B cell (primary cell): ENCODE results near the gene UQCRH. TPM values are rescaled to one million over a fixed set of nuclear protein-coding genes. Genes with fewer than 3 reads are reported as not detected.
A peak's percentile ranks its signal among the peaks of the same experiment; 100 is the strongest.

Experiments
- ATAC-seq: fragments of 200-7000 bp; cut with Tn5 transposase; one replicate; pipeline ENCODE4 v1.10.0; 2021; ENCODE audit warnings: low read depth, mild to moderate bottlenecking, moderate number of reproducible peaks, moderate library complexity
- CTCF ChIA-PET: fragments of 350-600 bp; sonication (Branson Sonifier 250); formaldehyde crosslinking; loops from one replicate; lab custom pipeline; 2021; ENCODE audit warnings: antibody characterized with exemption, inconsistent platforms; lab: Charles Lee
- POLR2A ChIA-PET: fragments of 350-600 bp; sonication (Branson Sonifier 250); formaldehyde crosslinking; loops from one replicate; lab custom pipeline; 2021; ENCODE audit warnings: antibody characterized with exemption; lab: Charles Lee
- DNase-seq: peaks from one replicate; pipeline ENCODE4 v3.0.0; 2013
- H2AFZ ChIP-seq: 2 replicates; pipeline ENCODE4 v1.6.1; 2012; ENCODE audit warnings: mild to moderate bottlenecking, low read depth, low read length; ENCODE audit not compliant: insufficient read depth, poor library complexity, severe bottlenecking
- H3K27ac ChIP-seq, 2 donors: 1 replicate in 1 of 2; 2 replicates in 1 of 2; pipeline ENCODE4 v1.5.1; 2012 to 2013; ENCODE audit warnings: low read length in 2 of 2, mild to moderate bottlenecking in 2 of 2, moderate library complexity in 1 of 2
- H3K27me3 ChIP-seq, 4 experiments: fragments of 200-600 bp in 1 of 4; sonication (generic) in 1 of 4; replicated peaks in 1 of 4; 1 replicate in 2 of 4; 2 replicates in 2 of 4; pipeline versions ENCODE4 v1.6.1 to v1.7.0; 2013 to 2016; ENCODE audit warnings: low read length in 3 of 4, mild to moderate bottlenecking in 2 of 4, mixed read lengths in 1 of 4, moderate library complexity in 1 of 4; ENCODE audit not compliant: insufficient read depth in 4 of 4, control insufficient read depth in 3 of 4; ENCODE audit errors: control extremely low read depth in 1 of 4
- H3K36me3 ChIP-seq, 2 experiments: replicated peaks in 1 of 2; 1 replicate in 1 of 2; 2 replicates in 1 of 2; pipeline versions ENCODE4 v1.6.1 to v1.7.1; 2013; ENCODE audit warnings: low read length in 1 of 2; ENCODE audit not compliant: insufficient read depth in 2 of 2, control insufficient read depth in 1 of 2; ENCODE audit errors: control extremely low read depth in 1 of 2, extremely low read depth in 1 of 2
- H3K4me1 ChIP-seq, 2 donors: fragments of 200-600 bp in 1 of 2; sonication (generic) in 1 of 2; 1 replicate in 1 of 2; 2 replicates in 1 of 2; pipeline versions ENCODE4 v1.5.1 to v1.6.1; 2013 to 2017; ENCODE audit warnings: low read length in 2 of 2; ENCODE audit not compliant: control insufficient read depth in 2 of 2, insufficient read depth in 2 of 2
- H3K4me2 ChIP-seq: replicated peaks from 2 replicates; pipeline ENCODE3; 2012; ENCODE audit warnings: mild to moderate bottlenecking, low read depth, low read length; ENCODE audit not compliant: poor library complexity, severe bottlenecking
- H3K4me3 ChIP-seq, 5 experiments: fragments of 200-600 bp in 1 of 5; sonication (generic) in 1 of 5; 1 replicate in 3 of 5; 2 replicates in 2 of 5; pipeline versions ENCODE4 v1.5.1 to v1.7.0; 2011 to 2016; ENCODE audit warnings: low read length in 4 of 5, mild to moderate bottlenecking in 4 of 5, low read depth in 2 of 5, control low read depth in 1 of 5, moderate library complexity in 1 of 5; ENCODE audit not compliant: insufficient read depth in 1 of 5; ENCODE audit errors: control extremely low read depth in 1 of 5, extremely low read depth in 1 of 5
- H3K79me2 ChIP-seq: fragments of 200-600 bp; sonication (generic); one replicate; pipeline ENCODE4 v1.6.0; 2016; ENCODE audit warnings: low read length; ENCODE audit not compliant: control insufficient read depth, insufficient read depth
- H3K9ac ChIP-seq: fragments of 200-600 bp; sonication (generic); 2 replicates; pipeline ENCODE4 v1.6.1; 2017; ENCODE audit warnings: mild to moderate bottlenecking, low read length, moderate library complexity
- H3K9me3 ChIP-seq, 3 donors: one replicate each; pipeline versions ENCODE4 v1.6.1 to v1.7.1; 2013; ENCODE audit warnings: low read length in 2 of 3; ENCODE audit not compliant: control insufficient read depth in 2 of 3, insufficient read depth in 1 of 3; ENCODE audit errors: control extremely low read depth in 1 of 3
- H4K20me1 ChIP-seq: 2 replicates; pipeline ENCODE4 v1.6.0; 2012; ENCODE audit warnings: mild to moderate bottlenecking, low read length; ENCODE audit not compliant: insufficient read depth, control insufficient read depth, poor library complexity, severe bottlenecking
- H3K27ac Mint-ChIP-seq: one replicate; pipeline ENCODE4 v1.8.0; 2021; ENCODE audit warnings: mixed read lengths
- H3K27me3 Mint-ChIP-seq: one replicate; pipeline ENCODE4 v1.8.0; 2021; ENCODE audit warnings: mixed read lengths
- H3K4me1 Mint-ChIP-seq: one replicate; pipeline ENCODE4 v1.8.0; 2021; ENCODE audit warnings: mixed read lengths
- H3K4me3 Mint-ChIP-seq: one replicate; pipeline ENCODE4 v1.8.0; 2021; ENCODE audit warnings: mixed read lengths
- H3K9me3 Mint-ChIP-seq: one replicate; pipeline ENCODE4 v1.8.0; 2022; ENCODE audit warnings: mixed read lengths; ENCODE audit not compliant: insufficient read depth
- CTCF ChIP-seq: fragments of 200-600 bp; IDR thresholded peaks from one replicate; pipeline ENCODE4 v1.8.0; 2022; ENCODE audit warnings: antibody characterized with exemption, mild to moderate bottlenecking
- EZH2 ChIP-seq: IDR thresholded peaks from 2 replicates; pipeline ENCODE4 v1.6.1; 2012; ENCODE audit warnings: borderline replicate concordance, low read depth, mild to moderate bottlenecking, moderate library complexity, low read length; ENCODE audit not compliant: insufficient read depth, poor library complexity, severe bottlenecking
- WGBS: methylation state at CpG from one replicate; pipeline ENCODE4 v1.1.5; 2013; ENCODE audit warnings: missing lambda C conversion rate; ENCODE audit not compliant: insufficient coverage; 5-methylcytosine and 5-hydroxymethylcytosine counted together
- intact Hi-C: fragments of 100-400 bp; cut with micrococcal nuclease; formaldehyde crosslinking; loops from one replicate; pipeline ENCODE4 v1.10.0; 2022
- polyA plus RNA-seq: library from polyadenylated mRNA; depleted of rRNA; stranded (reverse); fragments of >200 nt; gene quantifications from 2 replicates; pipeline ENCODE4 v1.2.3, GENCODE V29; 2012
- total RNA-seq, 2 donors: library from RNA; stranded (reverse); fragments of 120-200 nt in 1 of 2; gene quantifications; 1 replicate in 1 of 2; 2 replicates in 1 of 2; pipeline versions ENCODE4 v1.2.3 to v1.2.4, GENCODE V29; 2013 to 2022

UQCRH gene
- total and polyA plus RNA-seq, 2 donors (not counting 1 experiment from before 2014, with no cell fraction given): 146 to 310 TPM

- no peak overlapping the region for H2AFZ ChIP-seq
- no peak overlapping the region for H3K27ac Mint-ChIP-seq
- H3K9me3 Mint-ChIP-seq: no peaks in the 10 kb centered on the region
- ATAC-seq (no peak), DNase-seq (no peak)
- no peaks in the 10 kb centered on the region for H3K27me3 Mint-ChIP-seq
- TF ChIP-seq CTCF (no peak), EZH2 (no peak)
- intact Hi-C loops: no loop called here
- ChIA-PET CTCF (interaction anchor here (1.5 to 3.9 kb wide), 2 partner anchors 42 to 43 kb away, joined by 4 to 36 read pairs; no protein-coding TSS in a partner anchor), POLR2A (no interaction called here)
- 93% methylated on average over 5 of the region's 8 CpGs for WGBS
- H3K27ac ChIP-seq: no peak overlapping the region
- H3K27me3 ChIP-seq: no peaks in the 10 kb centered on the region
- no peaks in the 10 kb centered on the region for H3K9me3 ChIP-seq
- peaks cover 75% of the 10 kb centered on the region for H3K79me2 ChIP-seq
- H3K4me1 ChIP-seq: peaks cover 20 to 41% of the 10 kb centered on the region in 2 donors
- H3K4me3 Mint-ChIP-seq: peak overlapping the region; percentile 65
- peaks cover 46% of the 10 kb centered on the region for H3K4me1 Mint-ChIP-seq
- H3K36me3 ChIP-seq: peaks cover 0 to 28% of the 10 kb centered on the region in 2 experiments
- no peak overlapping the region for H3K9ac ChIP-seq
- no peak overlapping the region for H3K4me2 ChIP-seq
- H4K20me1 ChIP-seq: peaks cover 47% of the 10 kb centered on the region
- no peak overlapping the region for H3K4me3 ChIP-seq
These were observed 2.6 kb downstream of the UQCRH start for GRCh38 chr1:46306159-46306530.

GRCh38 chr1:46309401-46310159 lies 6.1 kb downstream of the UQCRH start:
- TF ChIP-seq EZH2 (no peak), CTCF (no peak)
- no peak overlapping the region for H3K27ac Mint-ChIP-seq
- H3K4me1 Mint-ChIP-seq: peaks cover 27% of the 10 kb centered on the region
- H3K4me3 Mint-ChIP-seq: no peak overlapping the region
- Histone ChIP-seq H3K79me2 (peaks cover 45% of the 10 kb centered on the region), H3K4me3 (no peak overlapping the region), H3K9me3 (no peaks in the 10 kb centered on the region), H3K27ac (no peak overlapping the region), H3K27me3 (no peaks in the 10 kb centered on the region), H3K4me2 (no peak overlapping the region), H3K4me1 (peaks cover 8 to 25% of the 10 kb centered on the region in 2 donors), H3K9ac (no peak overlapping the region), H3K36me3 (peaks cover 5 to 54% of the 10 kb centered on the region in 2 experiments), H2AFZ (no peak overlapping the region), H4K20me1 (peaks cover 37% of the 10 kb centered on the region)
- WGBS: 91% methylated on average over 10 of the region's 16 CpGs
- no peak for ATAC-seq
- CTCF ChIA-PET: interaction anchor here (0.6 to 1.8 kb wide), 3 partner anchors 8 to 38 kb away, joined by 4 to 5 read pairs (median 4); no protein-coding TSS in a partner anchor
- H3K9me3 Mint-ChIP-seq: no peaks in the 10 kb centered on the region
- no peak for DNase-seq
- POLR2A ChIA-PET: no interaction called here
- intact Hi-C loops: no loop called here
- H3K27me3 Mint-ChIP-seq: no peaks in the 10 kb centered on the region
